ENCODE results near the gene VAC14.
A peak's percentile ranks its signal among the peaks of the same experiment; 100 is the strongest.

The VAC14 gene

DNA sequence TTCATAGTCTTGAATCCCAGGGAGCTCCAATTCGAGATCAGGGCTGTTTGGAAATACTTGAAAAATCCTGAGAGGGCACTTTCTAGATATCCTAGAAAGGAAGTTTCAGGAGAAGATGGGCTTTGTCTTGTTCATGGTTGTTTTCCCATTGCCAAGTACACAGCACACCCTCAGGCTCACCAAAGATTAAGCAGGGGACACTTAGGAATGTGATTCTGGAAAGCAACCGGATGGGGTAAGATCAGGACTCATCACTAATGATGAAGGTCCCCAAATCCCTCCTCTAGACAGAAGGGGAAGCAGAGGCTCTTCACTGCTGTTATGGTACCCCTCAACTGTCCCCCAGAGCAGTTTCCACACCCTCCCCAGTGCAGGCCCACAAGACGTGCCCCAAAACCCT lies 40.7 kb downstream of the VAC14 start:
- DNase-seq (ENCODE audit: low spot score), result no peak

DNA sequence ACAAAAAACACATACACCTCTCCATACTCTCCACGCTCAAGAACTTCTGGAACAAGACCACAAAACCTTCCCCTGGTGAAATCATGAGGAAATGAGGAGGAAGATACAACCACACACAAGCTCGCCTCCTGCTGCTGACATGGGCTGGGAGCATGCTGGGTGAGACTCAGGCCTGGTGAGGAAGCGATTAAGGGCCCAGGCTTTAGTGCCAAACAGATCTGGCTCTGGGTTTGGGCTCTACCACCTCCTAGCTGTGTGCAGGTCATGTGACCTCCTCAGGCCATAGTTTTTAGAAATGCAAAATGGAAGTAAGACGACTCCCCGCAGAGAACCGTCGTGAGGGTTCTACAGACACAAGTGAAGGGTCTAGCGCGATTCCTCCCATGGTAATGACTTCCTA lies 41.3 kb downstream of the VAC14 start:
- no peak for DNase-seq (ENCODE audit: low spot score)

DNA sequence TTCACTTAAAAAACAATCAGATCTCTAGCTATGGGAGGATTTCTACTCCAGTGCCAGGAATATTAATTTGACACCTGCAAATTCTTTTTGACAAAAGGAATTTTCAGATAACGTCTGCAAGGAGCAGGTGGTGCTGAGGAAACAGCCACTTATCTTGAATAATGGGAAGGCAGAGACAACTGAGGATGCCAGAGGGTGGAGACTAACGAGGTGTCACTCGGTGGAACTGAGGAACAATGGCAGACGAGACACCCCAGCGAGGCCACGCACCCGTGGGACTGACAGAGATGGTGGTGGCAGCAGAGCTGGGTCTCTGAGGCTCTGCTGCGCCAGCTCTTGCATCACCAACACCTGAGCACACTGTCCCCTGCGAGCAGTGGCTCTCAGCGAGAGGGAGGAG lies 42.2 kb downstream of the VAC14 start:
- DNase-seq (ENCODE audit: low spot score), result no peak

DNA sequence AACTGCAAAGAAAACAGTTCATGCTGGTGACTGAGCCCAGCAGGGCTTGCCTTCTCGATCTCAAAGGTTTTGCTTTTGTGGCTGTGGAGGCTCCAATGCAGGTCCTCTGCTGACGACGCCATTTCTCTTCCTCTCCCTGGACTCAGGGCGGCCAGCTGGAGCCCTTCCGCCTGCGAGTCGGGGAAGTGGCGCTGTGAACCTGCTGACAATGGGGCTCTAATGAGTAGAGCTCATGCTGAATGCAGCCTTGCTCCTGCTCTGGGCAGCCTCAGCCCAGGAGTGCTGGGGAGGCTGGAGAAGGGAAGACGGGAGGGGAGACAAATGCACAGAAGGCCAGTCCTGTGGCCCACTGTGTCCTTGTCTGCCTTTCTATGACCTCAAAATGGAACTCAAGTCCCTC lies 43.8 kb downstream of the VAC14 start:
- DNase-seq (ENCODE audit: low spot score), result no peak

DNA sequence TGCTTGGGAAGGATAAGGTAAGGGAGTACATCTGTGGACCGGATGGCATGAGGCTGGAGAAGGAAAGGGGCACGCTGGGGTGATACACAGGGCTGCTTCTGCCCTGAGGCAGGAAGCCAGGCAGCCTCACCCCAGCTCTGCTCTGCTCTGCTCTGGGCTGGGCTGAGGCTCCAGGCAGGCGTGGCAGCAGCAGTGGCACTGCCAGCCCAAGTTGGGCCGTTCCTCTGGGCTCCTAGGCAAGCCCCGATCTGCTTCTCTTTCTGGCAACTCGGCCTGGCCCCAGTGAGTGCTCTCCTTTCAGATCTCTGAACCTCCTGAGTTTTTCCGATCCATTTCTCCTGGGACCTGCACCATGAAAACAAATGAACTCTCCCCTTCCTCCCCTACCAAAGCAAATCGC lies 44.9 kb downstream of the VAC14 start:
- no peak for DNase-seq (ENCODE audit: low spot score)

DNA sequence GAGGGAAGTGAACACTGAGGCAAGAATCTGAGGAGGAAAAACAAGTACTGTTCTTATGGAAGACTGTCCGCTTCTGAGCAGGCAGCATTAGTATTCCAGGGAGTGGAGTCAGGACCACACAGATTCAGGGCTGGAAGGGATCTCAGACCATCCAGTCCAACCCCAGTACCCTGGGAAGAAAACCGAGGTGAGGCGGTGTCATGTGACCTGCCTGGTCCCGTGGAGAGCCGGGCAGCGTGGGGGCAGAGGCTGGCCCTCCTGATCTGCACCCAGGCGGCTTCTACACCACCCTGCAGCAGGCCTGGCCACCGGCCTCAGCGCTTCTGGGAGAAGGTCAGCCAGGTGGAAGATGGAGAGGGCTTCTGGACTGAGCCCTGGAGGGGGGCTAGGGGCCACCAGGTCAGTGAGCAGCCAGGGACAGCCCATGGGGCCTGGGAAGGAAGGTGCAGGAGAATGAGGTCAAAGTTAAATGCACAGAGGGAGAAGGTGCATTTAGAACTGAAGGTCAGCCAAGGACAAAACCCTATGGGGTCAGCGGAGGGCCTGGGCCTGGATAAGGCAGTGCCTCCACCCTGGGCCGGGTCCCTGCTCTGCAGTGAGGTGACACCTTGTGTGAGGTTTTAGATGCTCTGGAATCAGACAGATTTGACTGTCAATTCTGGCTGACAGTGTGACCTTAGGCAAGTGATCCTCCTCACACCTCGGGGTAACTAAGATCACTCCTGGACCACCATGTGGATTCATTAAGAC lies 45.9 kb downstream of the VAC14 start:
- DNase-seq (ENCODE audit: low spot score), result no peak

DNA sequence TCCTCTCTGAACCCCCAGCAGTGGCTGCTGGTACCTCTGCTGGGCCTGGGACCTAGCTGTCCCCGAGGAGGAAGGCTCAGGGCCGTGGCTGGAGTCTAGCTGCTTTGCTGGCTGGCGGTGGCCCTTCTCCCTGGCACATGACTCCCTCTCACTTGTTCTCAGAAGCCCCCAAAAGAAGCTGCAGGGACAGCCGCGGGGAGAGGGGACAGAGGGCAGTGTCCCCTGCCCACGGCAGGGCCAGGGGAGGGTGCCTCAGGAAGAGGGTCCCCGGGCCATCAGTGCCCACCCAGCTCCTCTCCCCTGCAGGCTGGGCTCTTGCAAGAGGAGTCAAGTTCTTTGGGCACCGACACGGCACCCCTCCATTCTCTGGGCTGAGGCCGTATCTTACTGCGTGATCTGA lies 46.6 kb downstream of the VAC14 start:
- no peak for DNase-seq (ENCODE audit: low spot score)

DNA sequence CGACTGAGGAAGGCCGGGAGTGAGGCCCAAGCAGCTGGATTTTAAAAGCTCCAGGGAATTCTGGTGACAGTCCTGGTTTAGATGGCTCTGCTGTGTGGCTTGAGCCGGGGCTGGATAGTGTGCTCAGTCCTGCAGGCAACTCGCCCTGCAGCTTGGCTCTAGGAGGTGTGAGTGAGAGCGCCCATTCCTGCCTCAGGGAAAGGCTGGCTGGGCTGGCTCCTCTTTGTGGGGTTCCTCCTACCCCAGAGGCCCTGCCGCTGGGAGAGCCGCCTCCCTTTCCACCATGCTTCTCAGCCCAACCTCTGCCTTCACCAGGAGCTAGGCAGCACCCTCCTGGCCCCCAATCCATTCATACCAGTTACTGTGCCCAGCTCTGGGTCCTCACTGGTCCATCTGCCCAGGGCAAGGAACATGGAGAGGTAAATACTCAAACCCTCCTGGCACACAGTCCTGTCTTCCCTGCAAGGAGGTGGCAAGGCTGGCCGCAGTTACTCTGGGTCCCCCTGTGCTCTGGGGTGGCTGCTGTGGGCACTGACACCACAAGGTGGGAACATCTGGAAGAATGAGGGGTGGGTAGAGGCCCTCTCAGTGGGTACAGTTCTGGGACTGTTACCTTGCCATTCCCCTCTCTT lies 47.1 kb downstream of the VAC14 start:
- no peak for DNase-seq (ENCODE audit: low spot score)

DNA sequence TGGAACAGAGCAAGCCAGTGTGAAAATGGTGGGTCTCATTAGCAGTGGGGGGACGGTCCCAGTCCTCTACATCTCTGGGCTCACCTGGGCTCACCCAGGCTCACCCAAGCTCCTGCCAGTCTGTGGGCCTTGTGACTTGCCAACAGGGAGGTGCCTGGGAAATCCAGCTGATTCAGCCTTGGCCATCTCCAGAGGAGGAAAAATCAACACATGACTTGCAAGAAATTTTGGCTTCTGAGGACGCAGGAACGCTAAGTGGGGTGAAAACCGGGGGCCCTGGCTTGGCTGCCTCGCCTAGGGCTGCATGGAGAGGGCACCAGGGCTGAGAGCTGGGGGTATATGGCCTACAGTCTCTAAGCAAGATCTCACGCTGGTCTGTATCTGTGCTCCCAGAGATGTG lies 47.7 kb downstream of the VAC14 start:
- DNase-seq (ENCODE audit: low spot score), result no peak

DNA sequence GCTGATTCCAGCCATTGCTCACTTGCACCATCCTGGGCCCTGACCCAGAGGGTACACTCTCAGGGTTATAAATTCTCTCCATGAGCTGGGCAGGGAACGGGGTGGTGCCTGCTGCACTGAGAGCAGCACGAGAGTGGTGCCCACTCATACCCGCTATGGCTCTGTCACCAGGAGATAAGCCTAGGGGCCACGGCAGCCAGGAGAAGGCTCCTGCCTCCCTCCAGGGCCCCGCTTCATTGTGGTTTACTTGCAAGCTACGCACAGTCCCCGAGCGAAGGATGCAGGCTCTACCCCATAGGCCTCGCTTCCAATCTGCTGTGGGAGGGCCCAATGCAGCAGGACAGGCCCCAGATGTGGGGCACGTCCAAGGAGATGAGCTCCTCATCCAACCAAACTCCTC lies 48.5 kb downstream of the VAC14 start:
- no peak for DNase-seq (ENCODE audit: low spot score)

DNA sequence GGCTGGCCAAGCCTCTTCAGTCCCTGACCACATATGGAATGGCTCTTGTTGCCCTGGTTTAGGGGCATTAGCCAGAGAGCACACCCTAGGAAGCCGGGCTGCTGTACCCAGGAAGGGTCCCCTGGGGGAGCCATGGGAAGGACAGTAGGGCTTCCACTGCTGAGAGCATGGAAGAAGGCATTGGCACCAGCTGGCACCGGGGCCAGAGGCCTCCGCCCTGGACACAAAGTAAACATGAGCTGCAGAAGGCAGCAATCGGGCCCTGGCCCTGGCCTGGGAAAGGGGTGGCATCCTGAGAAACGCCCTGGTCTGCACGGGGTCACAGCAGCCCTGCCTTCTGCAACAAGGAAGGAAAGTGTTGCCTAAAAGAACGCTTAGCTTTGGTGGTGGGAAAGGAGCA lies 49.4 kb downstream of the VAC14 start:
- DNase-seq (ENCODE audit: low spot score), result no peak

DNA sequence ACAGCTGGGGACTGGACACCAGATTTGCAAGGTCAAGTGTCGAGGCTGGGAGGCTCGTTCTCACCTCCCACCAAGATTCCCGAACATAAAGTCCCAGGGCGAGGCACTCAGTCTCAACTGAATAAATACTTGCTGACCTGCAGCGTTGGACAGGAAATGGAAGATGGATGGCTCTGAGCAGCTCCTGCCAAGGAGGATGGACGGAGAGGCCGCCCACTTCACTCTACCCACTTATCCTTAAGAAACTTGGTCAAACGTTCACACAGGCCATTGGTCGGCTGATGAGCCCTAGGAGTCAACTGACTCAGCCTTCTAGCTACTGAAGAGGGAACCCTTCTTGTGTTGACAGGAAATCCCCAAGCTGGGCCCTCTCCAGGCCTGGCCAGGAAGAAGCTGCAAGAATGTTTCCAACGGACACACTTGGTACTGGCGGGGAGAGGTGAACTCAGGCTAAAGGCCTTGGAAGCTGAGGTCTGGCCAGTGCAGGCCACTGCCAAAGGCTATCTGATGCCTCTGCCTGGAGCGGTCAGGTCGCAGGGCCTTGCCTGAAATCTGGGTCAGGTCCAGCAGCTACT lies 50.0 kb downstream of the VAC14 start:
- peak; percentile 69 for DNase-seq (ENCODE audit: low spot score)

DNA sequence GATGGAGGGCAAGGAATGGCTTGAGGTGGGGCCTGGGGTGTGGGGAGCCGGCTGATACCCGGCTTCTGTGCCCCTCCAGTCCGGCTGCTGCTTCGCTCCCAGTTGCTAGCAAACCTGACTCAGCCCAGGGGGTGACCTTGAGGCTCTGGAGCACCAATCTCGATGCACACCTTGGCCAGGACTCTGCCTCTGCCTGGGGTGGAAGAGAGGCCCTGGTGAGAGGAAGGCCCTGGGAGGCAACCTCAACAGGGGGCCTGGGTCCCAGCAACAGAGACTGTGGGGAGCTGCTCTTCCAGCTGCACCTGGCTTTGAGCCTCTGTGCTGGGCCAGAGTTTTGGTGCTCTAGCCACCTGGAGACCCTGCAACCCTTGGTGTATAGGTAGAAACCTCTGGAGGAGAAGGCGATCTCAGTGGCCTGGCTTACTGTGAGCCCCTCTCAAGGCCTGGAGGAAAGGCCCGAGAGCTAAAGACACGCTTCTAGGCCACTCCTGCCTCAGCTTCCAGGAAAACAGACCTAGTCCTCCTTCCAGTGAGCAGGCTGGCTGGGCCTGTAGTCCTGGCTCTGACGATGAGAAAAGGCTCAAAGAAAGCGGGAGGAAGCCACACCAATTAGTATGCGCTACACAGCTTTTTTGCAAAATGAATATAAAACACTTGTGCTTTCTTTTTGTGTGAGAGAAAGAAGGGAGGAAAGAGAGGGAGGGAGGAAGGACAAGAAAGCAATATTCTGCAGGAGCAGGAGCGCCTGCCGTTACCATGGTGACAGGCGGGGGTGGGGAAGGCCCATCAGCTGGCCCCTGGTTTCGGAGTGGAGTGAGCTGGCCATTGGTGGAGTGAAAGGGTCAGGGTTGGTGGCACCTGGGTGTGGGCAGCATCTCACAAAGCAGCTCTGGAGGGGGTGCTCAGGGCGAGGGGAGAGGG lies 51.0 kb downstream of the VAC14 start:
- DNase-seq (ENCODE audit: low spot score), result no peak

DNA sequence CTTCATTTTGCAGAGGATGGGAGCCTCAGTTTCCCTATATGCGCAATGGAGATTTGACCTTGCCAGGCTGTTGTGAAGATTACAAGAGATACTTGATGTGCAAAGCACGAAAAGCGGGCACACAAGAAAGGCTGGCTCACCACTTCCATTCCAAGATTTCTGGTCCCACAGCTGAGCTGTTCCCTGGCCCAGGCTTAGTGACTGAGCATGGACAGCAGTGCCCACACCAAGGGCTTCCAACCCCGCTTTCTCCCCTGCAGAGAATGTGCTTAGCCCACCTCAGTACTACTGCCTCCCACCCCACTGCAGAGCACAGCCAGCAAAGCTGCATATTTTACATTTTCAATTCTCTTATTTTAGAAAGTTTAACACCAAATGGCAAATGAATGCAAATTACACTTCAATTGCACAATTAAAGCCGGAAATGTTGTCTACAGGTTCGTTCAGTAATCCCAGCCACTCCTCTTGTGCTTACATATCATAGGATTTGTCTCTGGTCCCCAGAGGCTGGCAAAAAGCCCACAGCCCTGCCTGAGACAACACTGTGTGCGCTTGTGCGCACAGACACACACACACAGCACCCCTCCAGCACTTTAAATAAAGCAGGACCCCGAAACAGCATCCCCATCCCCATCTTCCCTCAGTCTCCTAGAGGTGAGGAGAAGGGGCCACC lies 51.8 kb downstream of the VAC14 start:
- DNase-seq (ENCODE audit: low spot score), result no peak

DNA sequence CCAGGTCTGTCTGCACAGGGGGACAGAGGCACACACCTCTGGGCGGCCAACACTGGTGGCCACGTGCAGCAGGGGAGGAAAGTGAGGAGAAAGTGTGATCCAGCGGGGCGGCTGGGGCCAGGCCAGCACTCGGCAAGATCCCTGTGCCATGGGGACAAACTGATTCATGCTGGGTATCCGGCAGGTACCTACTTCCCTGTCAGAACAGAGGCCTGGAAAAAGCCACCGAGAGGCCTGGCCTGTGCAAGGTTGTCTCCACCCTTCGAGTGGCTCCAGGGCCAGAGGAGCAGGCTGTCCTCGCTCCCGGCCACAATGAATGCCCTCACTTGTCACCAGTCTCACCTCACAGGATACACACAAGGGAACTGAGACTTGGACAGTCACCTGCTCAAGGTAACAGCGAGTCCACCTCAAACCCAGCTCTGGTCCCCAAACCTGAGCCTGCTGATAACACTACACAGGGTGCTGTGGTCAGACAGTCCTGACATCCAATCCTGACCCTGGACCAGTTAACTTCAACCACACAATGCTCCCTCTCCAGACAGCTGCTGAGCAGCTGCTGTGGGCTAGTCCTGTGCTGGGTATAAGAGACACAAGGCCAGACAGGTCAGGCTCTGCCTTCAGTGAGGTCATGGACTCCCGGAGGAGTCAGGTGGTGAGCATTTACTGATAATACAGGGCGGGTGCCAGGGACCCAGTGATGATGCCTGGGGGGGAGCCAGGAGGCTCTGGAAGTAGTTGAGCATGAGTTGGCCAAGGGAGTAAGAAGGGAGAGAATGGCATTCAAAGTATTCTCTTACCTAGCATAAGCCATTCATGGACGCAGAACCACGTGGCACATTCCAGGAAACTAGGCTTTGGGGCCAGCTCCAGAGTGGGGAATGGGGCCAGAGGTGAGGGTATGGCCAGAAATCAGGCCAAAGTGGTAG lies 53.0 kb downstream of the VAC14 start:
- DNase-seq (ENCODE audit: low spot score), result no peak

DNA sequence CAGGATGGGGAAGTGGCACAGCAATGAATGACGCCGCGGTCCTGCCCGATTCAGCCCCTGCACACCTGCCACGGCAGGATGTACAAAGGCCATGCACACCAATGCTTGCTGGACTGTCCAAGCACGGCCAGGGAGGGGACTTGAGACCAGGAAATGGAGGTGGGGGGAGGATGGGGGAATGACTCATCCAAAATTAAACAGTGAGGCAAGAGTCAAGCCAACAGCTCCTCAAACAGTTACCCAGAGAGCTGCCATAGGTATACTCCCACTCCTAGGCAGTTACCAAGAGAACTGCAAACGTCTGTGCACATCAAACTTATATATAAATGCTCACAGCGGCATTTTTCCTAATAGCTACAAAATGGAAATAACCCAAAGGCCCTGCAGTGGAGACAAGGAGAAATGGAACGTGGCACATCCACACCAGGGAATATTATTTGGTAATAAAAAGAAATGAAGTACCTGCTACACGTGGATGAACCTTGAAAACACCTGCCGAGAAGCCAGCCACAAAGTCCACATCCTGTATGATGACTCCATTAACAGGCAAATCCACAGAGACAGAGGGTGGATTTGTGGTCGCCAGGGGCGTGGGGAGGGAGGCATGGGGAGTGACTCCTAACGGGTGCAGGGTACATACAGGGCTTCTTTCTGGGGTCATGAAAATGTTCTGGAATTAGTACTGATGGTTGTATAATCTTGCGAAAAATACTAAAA lies 54.1 kb downstream of the VAC14 start:
- peak; percentile 38 for DNase-seq (ENCODE audit: low spot score)

DNA sequence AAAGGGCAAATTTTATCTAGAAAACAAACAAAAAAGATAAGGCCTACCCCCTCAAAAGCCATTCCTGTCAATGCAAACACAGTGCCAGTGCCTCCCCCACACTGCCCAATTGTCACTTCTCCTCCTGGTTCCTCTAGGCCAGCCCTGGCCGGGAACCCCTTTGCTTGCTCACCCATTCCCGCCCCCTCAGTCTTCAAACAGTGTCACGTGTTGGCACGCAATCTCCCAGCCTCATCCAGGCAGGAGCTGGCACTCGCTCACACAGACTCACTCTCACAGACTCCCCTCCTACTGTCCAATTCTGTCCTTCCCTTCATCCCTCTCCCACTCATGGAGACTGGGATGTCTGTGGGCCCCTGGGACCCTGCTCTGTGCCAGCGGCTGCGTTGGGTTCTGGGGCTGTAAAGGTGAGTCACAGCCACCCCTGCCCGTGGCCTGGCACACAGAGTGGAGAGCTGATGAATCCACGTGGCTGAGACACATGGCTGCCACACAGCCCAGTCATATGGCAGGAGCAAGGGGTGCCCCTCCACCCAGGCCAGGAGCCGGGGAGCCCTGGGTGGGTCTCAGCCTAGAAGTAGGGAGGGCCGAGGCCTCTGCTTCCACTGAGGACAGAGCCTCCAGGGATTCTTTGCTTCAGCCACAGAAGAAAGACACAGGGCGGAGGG lies 54.8 kb downstream of the VAC14 start:
- no peak for DNase-seq (ENCODE audit: low spot score)

DNA sequence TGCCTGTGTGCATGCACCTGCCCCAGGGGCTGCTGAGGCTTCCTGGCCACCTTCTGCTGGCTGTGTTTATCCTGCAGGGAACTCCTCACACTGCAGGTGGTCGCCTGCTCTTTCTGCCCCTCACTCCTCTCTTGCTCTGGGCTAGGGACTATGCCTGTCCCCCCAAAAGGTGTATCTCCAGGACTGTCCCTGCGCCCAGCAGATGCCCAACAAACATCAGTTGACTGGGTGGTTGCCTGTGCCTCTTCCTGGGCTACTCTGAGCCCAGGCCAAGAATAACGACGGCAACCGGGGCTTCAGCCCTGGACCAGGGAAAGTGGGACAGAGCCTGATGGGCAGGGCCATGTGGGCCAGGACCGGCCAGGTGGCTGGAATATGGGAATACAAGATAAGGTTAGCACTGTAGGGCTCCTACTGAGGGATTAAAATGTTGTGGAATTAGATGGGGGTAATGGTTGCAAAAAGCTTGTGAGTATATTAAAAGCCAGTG lies 55.4 kb downstream of the VAC14 start:
- DNase-seq (ENCODE audit: low spot score), result no peak

DNA sequence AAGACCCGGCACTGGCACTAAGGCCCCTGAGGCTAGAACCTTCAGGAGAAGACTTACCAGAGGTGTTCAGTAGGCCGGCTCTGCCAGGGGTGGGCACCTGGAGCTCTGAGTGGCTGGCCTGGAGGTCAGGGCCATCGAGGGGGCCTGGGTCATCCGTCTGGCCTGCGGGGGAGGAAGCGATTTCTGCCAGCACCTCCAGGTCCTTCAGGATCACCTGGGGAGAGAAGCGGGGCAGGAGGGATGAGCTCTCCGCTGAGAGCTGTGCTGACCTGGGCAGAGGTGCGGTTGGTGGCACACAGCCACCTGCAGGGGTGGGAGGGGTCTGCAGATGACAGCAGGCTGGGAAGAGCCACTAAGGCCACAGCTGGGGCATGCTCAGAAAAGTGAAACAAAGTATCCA lies 56.6 kb downstream of the VAC14 start:
- no peak for DNase-seq (ENCODE audit: low spot score)

DNA sequence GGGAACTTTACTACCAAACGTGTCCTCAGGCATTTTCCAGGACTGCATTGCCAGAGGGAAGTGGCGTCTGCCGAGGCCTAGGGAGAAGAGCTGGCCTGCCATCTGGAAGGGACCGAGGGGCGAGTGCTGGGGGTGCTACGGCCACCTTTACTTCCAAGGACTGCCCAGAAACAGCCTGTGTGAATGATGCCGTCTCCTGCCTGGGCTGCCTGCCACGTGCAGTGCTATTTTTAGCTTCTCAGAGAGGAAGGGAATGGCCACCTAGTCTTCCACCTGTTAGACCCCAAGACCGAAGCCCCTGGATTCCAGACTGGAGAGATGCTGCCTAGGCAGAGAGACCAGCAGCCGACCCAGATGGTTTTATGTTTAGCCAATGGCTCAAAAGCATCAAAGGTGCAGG lies 57.2 kb downstream of the VAC14 start:
- DNase-seq (ENCODE audit: low spot score), result no peak

All from kidney capillary endothelial cell (primary cell).